ENCODE data around the gene DNM2. TPM values are rescaled to one million over a fixed set of nuclear protein-coding genes. Genes with fewer than 3 reads are reported as not detected.

Gene DNM2
- total RNA-seq, 4 donors from 2014 or later = 469 to 1,152 (median 585) TPM

- Histone ChIP-seq H3K27me3 (no peaks in the 10 kb centered on the region), H3K27ac (peak overlapping the region; percentile 86 to 88 (median 87)), H3K9me3 (no peaks in the 10 kb centered on the region), H3K36me3 (peaks cover 0 to 7% (median 0%) of the 10 kb centered on the region in 4 donors), H3K4me1 (peaks cover 19 to 96% (median 60%) of the 10 kb centered on the region in 4 donors), H3K4me3 (no peak overlapping the region)
- no peak for TF ChIP-seq CTCF (IDR thresholded peaks at IDR 0.05)
- no peak for TF ChIP-seq POLR2A (IDR thresholded peaks at IDR 0.05)
- no peak for TF ChIP-seq POLR2AphosphoS5 (IDR thresholded peaks at IDR 0.05)
- TF ChIP-seq EP300 (IDR thresholded peaks at IDR 0.05; ENCODE audit: low read depth) = no peak
- intact Hi-C loops (cut with DNase I; ENCODE audit: low total_unique reads) (no loop called here), in situ Hi-C loops (cut with MboI; ENCODE audit: low pct_ligation_motif_present in 1 of 4, low pct_unique_long_range_greater_than_20kb in 1 of 4, low sequenced_read_pairs in 3 of 4) (no loop called here)
- WGBS, 2 donors (ENCODE audit: low coverage in 1 of 2) = 62 to 82% methylated on average over 3 to 9 of the region's 9 CpGs
- DNase-seq = no peak
Measured at GRCh38 chr19:10736916-10737551, 19.2 kb downstream of the DNM2 start.

GRCh38 chr19:10737722-10738121, 19.8 kb downstream of the DNM2 start:
- TF ChIP-seq CTCF (IDR thresholded peaks at IDR 0.05) (no peak), EP300 (IDR thresholded peaks at IDR 0.05; ENCODE audit: low read depth) (no peak), POLR2A (IDR thresholded peaks at IDR 0.05) (no peak), POLR2AphosphoS5 (IDR thresholded peaks at IDR 0.05) (no peak)
- WGBS, 2 donors (ENCODE audit: low coverage in 1 of 2) = 90% methylated on average over 9 of the region's 9 CpGs; no CpG with 5 or more reads in 1 of the 2 donors
- intact Hi-C loops (cut with DNase I; ENCODE audit: low total_unique reads) = no loop called here
- DNase-seq = no peak
- peaks cover 0 to 7% (median 0%) of the 10 kb centered on the region in 4 donors for H3K36me3 ChIP-seq
- H3K9me3 ChIP-seq = no peaks in the 10 kb centered on the region
- no peaks in the 10 kb centered on the region for H3K27me3 ChIP-seq
- H3K4me3 ChIP-seq = no peak overlapping the region
- peaks cover 23 to 97% (median 64%) of the 10 kb centered on the region in 4 donors for H3K4me1 ChIP-seq
- peak overlapping the region; percentile 86 to 88 (median 87) for H3K27ac ChIP-seq
- in situ Hi-C loops (cut with MboI; ENCODE audit: low pct_ligation_motif_present in 1 of 4, low pct_unique_long_range_greater_than_20kb in 1 of 4, low sequenced_read_pairs in 3 of 4) = no loop called here

- intact Hi-C loops (cut with DNase I; ENCODE audit: low total_unique reads) (no loop called here), in situ Hi-C loops (cut with MboI; ENCODE audit: low pct_ligation_motif_present in 1 of 4, low pct_unique_long_range_greater_than_20kb in 1 of 4, low sequenced_read_pairs in 3 of 4) (no loop called here)
- H3K27ac ChIP-seq = peak overlapping the region; percentile 86 to 88 (median 87)
- 48 to 65% methylated on average over 3 of the region's 3 CpGs for WGBS, 2 donors (ENCODE audit: low coverage in 1 of 2)
- no peaks in the 10 kb centered on the region for H3K9me3 ChIP-seq
- no peak for DNase-seq
- TF ChIP-seq CTCF (IDR thresholded peaks at IDR 0.05) (no peak), POLR2A (IDR thresholded peaks at IDR 0.05) (no peak), EP300 (IDR thresholded peaks at IDR 0.05; ENCODE audit: low read depth) (peak; percentile 80), POLR2AphosphoS5 (IDR thresholded peaks at IDR 0.05) (peak in 2 of 3 donors; percentile 64 to 71)
- H3K36me3 ChIP-seq = peaks cover 0 to under 1% (median 0%) of the 10 kb centered on the region in 4 donors
- no peaks in the 10 kb centered on the region for H3K27me3 ChIP-seq
- H3K4me1 ChIP-seq = peaks cover 33 to 98% (median 86%) of the 10 kb centered on the region in 4 donors
- no peak overlapping the region for H3K4me3 ChIP-seq
Measured at GRCh38 chr19:10740798-10741197, 22.9 kb downstream of the DNM2 start.

GRCh38 chr19:10742476-10742875, 24.6 kb downstream of the DNM2 start:
- Histone ChIP-seq H3K27ac (peak overlapping the region; percentile 86 to 88 (median 87)), H3K9me3 (no peaks in the 10 kb centered on the region), H3K4me1 (peaks cover 27 to 98% (median 86%) of the 10 kb centered on the region in 4 donors), H3K36me3 (no peaks in the 10 kb centered on the region), H3K27me3 (no peaks in the 10 kb centered on the region), H3K4me3 (no peak overlapping the region)
- intact Hi-C loops (cut with DNase I; ENCODE audit: low total_unique reads) (no loop called here), in situ Hi-C loops (cut with MboI; ENCODE audit: low pct_ligation_motif_present in 1 of 4, low pct_unique_long_range_greater_than_20kb in 1 of 4, low sequenced_read_pairs in 3 of 4) (no loop called here)
- 40% methylated on average over 4 of the region's 4 CpGs; no CpG with 5 or more reads in 1 of the 2 donors for WGBS, 2 donors (ENCODE audit: low coverage in 1 of 2)
- TF ChIP-seq POLR2A (IDR thresholded peaks at IDR 0.05) = peak; percentile 34
- peak in 1 of 3 donors; percentile 29 for TF ChIP-seq POLR2AphosphoS5 (IDR thresholded peaks at IDR 0.05)
- no peak for TF ChIP-seq CTCF (IDR thresholded peaks at IDR 0.05)
- TF ChIP-seq EP300 (IDR thresholded peaks at IDR 0.05; ENCODE audit: low read depth) = no peak
- DNase-seq = peak; percentile 59
